Embryonic facial prominence (tissue), 1 donor: ENCODE data around the gene KRTAP4-11.
"Not testable (repeated sequence)": the region's sequence is repeated elsewhere in the genome, so short reads cannot be mapped to it uniquely, and the experiment has no call there.

ENCODE experiments used
- DNase-seq: peaks from one replicate; pipeline ENCODE4 v3.0.0-alpha.2; 2016; ENCODE audit errors: extremely low spot score

Gene KRTAP4-11

GRCh38 chr17:41123991-41124371 is 5.8 kb upstream of the KRTAP4-11 start, which contains the start of gene KRTAP4-12:
TSS of gene KRTAP4-12 (minus strand) at chr17:41124182. CDS start at chr17:41124122, 60 bp downstream.
- not testable (repeated sequence) for DNase-seq

DNA sequence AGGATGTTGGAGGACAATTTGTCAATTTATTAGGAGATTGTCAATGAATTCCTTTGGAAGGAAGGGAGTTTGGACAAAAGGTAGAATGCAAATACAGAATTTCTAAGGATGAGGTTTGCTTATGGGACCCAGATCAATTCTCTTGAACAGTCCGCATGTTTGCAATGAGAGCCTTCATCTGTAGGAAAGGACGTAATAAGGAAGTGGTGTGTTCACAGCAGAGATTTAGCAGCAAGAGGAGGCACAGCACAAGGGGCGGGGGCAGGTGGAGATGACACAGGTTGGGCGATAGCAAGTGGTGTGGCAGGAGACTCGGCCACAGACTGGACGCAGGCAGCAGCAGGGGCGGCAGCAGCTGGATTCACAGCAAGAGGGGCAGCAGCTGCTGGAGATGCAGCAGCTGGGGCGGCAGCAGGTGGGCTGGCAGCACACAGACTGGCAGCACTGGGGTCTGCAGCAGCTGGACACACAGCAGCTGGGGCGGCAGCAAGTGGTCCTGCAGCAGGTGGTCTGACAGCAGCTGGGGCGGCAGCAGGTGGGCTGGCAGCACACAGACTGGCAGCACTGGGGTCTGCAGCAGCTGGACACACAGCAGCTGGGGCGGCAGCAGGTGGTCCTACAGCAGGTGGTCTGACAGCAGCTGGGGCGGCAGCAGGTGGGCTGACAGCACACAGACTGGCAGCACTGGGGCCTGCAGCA is 5.3 kb upstream of the KRTAP4-11 start:
- not testable (repeated sequence) for DNase-seq

GRCh38 chr17:41121742-41122141 is 3.6 kb upstream of the KRTAP4-11 start:
- no peak for DNase-seq

- DNase-seq, result not testable (repeated sequence)
These were observed 1.8 kb upstream of the KRTAP4-11 start for GRCh38 chr17:41119696-41120690.

GRCh38 chr17:41118721-41119120 is 548 bp upstream of the KRTAP4-11 start:
- DNase-seq, result no peak

GRCh38 chr17:41116297-41116696 is 1.9 kb downstream of the KRTAP4-11 start:
- no peak for DNase-seq

DNA sequence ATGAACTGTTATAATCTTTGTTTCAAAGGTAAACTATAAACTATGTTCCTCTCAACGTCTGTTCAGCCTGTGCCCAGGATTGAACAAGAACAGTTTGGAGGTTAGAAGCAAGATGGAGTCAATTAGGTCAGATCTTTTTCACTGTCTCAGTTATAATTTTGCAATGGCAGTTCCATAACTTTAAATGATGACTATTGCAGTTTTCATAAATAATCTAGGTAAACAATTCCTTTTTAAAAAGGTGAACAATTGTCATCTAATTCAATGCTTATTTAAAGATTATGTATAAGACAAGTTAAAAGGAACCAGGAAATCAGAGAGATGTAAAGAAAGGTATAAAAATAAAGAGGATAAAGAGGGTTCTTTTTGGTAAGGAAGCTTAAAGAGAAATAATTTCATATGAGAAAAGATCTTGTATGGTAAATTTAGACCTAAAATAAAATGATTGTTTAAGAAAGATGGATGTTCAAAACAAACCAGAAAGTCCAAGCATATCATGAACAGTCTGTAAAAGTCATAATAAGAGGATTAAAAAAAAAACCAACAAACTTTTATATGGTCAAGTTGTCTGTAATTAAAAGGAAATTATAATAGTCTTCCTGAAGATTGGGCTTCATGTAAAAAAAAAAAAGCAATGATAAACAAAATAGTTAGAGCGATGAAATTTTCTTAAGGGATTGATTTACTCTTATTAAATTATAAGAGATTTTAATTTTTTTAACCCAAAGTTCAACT is 6.9 kb downstream of the KRTAP4-11 start:
- no peak for DNase-seq

DNA sequence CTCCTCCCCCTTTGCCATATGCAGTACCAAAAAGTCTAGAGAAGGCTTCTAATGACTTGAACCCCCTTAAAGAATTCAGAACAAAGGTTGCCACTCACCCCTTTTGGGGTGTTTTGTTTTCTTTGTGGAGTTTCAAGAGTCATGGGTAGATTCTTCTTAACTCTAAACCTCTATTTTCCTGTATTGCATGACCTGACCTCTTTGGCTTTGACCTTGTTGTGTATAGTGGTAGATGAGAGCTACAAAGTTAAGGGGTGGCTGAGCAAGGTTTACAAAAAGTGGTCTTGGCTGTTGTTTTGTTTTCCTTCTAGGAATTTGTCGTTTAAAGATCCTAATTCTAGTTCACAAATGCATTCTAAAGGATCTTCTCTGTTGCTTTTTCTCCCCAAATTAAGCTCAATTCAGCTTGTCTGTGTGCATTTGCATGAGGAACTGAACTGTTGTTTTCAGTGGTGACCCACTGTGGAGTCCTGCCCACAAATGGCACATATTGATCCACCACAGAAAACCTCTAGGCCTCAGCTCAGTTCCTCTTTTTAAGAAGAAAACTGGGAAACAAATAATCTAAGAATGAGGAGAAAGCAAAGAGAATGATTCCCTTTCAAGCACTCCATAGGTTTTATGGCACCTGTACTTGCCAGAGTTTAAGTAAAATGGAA is 9.3 kb downstream of the KRTAP4-11 start:
- not testable (repeated sequence) for DNase-seq

GRCh38 chr17:41107941-41108450 is 10.2 kb downstream of the KRTAP4-11 start:
- no peak for DNase-seq

DNA sequence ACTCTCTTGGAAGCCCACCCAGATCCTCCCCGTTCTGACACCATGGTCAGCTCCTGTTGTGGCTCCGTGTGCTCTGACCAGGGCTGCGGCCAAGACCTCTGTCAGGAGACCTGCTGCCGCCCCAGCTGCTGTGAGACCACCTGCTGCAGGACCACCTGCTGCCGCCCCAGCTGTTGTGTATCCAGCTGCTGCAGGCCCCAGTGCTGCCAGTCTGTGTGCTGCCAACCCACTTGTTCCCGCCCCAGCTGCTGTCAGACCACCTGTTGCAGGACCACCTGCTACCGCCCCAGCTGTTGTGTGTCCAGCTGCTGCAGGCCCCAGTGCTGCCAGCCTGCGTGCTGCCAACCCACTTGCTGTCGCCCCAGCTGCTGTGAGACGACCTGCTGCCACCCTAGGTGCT is 12.8 kb downstream of the KRTAP4-11 start, which contains the start of gene KRTAP4-9:
TSS of gene KRTAP4-9 (plus strand) at position 43 of the 400 bp plus-strand sequence. CDS start at position 43, 0 bp downstream.
- not testable (repeated sequence) for DNase-seq

DNA sequence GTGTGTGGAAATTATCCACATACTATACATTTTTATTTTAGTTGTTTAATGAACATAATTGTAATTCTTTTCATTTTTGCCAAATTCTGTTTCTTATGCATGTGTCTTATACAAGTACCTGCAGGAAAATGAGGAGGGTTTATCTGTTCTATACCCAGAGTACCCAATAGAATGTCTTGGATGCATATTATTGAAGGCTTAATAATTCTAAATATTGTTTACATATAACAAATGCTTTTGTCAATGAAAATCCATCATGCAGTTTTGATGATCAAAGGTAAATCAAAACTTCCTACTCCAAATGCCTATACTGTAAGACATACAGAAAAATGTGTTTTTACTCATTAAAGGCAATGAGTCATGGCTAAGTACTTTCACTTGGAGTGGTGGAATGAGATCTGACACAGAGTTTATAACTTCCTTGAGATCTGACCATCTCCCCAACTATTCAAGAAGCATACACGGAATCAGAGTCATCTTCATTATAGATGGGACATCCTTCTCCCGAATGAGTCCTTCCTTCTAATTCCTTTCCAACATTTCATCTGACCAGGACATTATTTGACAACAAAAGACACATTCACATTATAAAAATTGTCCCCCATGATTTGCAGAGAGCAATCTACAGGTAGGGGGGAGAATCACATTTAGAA is 13.7 kb downstream of the KRTAP4-11 start:
- DNase-seq, result not testable (repeated sequence)

- DNase-seq, result no peak
These were observed 14.3 kb downstream of the KRTAP4-11 start for GRCh38 chr17:41103896-41104295.

GRCh38 chr17:41101586-41102259 is 16.4 kb downstream of the KRTAP4-11 start, which contains the start of gene KRTAP4-16:
TSS of gene KRTAP4-16 (minus strand) at chr17:41102209. CDS start at chr17:41102209, 0 bp downstream.
- DNase-seq, result no peak

GRCh38 chr17:41099682-41100480 is 18.3 kb downstream of the KRTAP4-11 start:
- DNase-seq, result not testable (repeated sequence)

DNA sequence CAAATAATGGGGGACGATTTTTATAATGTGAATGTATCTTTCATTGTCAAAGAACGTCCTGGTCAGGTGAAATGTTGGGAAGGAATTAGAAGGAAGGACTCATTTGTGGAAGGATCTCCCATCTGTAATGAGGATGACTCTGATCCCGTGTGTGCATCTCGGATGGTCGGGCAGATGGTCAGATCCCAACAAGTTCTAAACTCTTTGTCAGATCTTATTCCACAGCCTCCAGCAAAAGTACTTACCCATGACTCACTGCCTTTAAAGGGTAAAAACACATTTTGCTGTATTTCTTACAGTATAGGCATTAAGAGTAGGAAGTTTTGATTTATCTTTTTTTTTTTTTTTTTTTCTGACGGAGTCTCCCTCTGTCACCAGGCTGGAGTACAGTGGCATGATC is 19.7 kb downstream of the KRTAP4-11 start:
- DNase-seq, result no peak

DNA sequence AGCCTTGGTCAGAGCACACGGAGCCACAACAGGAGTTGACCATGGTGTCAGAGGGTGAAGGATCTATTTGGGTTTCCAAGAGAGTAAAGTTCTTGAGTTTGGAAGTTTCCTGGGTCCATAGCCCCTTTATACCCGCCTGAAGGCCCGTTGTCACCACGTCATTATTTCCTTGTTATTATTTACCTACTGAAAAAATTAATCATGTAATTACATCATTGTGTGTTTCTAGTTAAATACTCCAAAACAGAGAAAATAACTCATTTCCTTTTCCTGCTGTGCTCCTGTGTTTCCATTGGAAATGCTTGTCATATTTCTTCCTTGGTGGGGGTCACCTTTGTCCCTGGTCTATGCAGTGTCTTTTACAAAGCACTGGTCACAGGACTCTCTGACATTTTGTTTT is 20.1 kb downstream of the KRTAP4-11 start, which contains the start of gene KRTAP4-8:
TSS of gene KRTAP4-8 (minus strand) at position 101 of the 400 bp plus-strand sequence. CDS start at position 43, 58 bp downstream.
- DNase-seq, result no peak

GRCh38 chr17:41096055-41096454 is 22.1 kb downstream of the KRTAP4-11 start:
- no peak for DNase-seq

GRCh38 chr17:41088760-41089352 is 29.3 kb downstream of the KRTAP4-11 start:
- DNase-seq, result not testable (repeated sequence)
